HL-60 (cell line): ENCODE results near the gene ADRM1.
A peak's percentile ranks its signal among the peaks of the same experiment; 100 is the strongest.

Experiments used
- DNase-seq, 2 experiments: peaks; one replicate each; pipeline ENCODE4 v3.0.0-alpha.2; 2010 to 2020; ENCODE audit warnings: low read depth in 1 of 2, low spot score in 1 of 2
- H3K27ac ChIP-seq: fragments of 250-450 bp; sonication (Bioruptor Pico); replicated peaks from 2 replicates; pipeline ENCODE4 v1.5.1; 2020; ENCODE audit warnings: mild to moderate bottlenecking, moderate library complexity
- H3K27me3 ChIP-seq: fragments of 250-450 bp; sonication (Bioruptor Pico); 2 replicates; pipeline ENCODE4 v1.5.1; 2021; ENCODE audit warnings: mild to moderate bottlenecking, moderate library complexity; ENCODE audit not compliant: insufficient read depth, poor library complexity, severe bottlenecking
- H3K4me3 ChIP-seq: replicated peaks from 2 replicates; pipeline ENCODE4 v1.5.1; 2011; ENCODE audit warnings: mild to moderate bottlenecking, control low read depth, low read length; ENCODE audit not compliant: insufficient read depth
- CTCF ChIP-seq: IDR thresholded peaks from one replicate; pipeline ENCODE4 v1.5.1; 2011; ENCODE audit warnings: low read length, control low read depth, inconsistent platforms; ENCODE audit not compliant: insufficient read depth
- GABPA ChIP-seq: IDR thresholded peaks from 2 replicates; pipeline ENCODE4 v1.6.1; 2012; ENCODE audit warnings: low read depth
- POLR2AphosphoS5 ChIP-seq: IDR thresholded peaks from 2 replicates; pipeline ENCODE4 v1.6.1; 2012; ENCODE audit warnings: low read depth
- REST ChIP-seq: IDR thresholded peaks from 2 replicates; pipeline ENCODE4 v1.6.1; 2012; ENCODE audit warnings: low read depth; ENCODE audit not compliant: insufficient replicate concordance
- SPI1 ChIP-seq: IDR thresholded peaks from 2 replicates; pipeline ENCODE4 v1.6.1; 2012; ENCODE audit warnings: low read depth, mild to moderate bottlenecking, borderline replicate concordance

ADRM1 gene

GRCh38 chr20:62298577-62299249 is 4.1 kb upstream of the ADRM1 start:
- Histone ChIP-seq H3K27ac (no peak overlapping the region), H3K4me3 (no peak overlapping the region), H3K27me3 (no peaks in the 10 kb centered on the region)
- TF ChIP-seq GABPA (no peak), SPI1 (no peak), POLR2AphosphoS5 (no peak), REST (no peak), CTCF (no peak)
- DNase-seq: no peak

- TF ChIP-seq POLR2AphosphoS5: no peak
- TF ChIP-seq SPI1: no peak
- no peak for TF ChIP-seq CTCF
- no peak for TF ChIP-seq REST
- TF ChIP-seq GABPA: no peak
- no peak overlapping the region for H3K27ac ChIP-seq
Measured at GRCh38 chr20:62299666-62300236, 3.0 kb upstream of the ADRM1 start.

GRCh38 chr20:62300319-62300718 is 2.5 kb upstream of the ADRM1 start:
- no peak for DNase-seq
- Histone ChIP-seq H3K27me3 (no peaks in the 10 kb centered on the region), H3K27ac (no peak overlapping the region), H3K4me3 (no peak overlapping the region)
- no peak for TF ChIP-seq POLR2AphosphoS5
- TF ChIP-seq GABPA: no peak
- no peak for TF ChIP-seq SPI1

More at GRCh38 chr20:62299666-62300236, 3.0 kb upstream of the ADRM1 start:
- Histone ChIP-seq H3K27me3 (no peaks in the 10 kb centered on the region), H3K4me3 (no peak overlapping the region)
- no peak for DNase-seq

GRCh38 chr20:62301111-62301668 is 1.6 kb upstream of the ADRM1 start:
- DNase-seq: peak in 1 of 2 experiments; percentile 35
- TF ChIP-seq GABPA: no peak
- TF ChIP-seq SPI1: peak; percentile 20; the same call in 1 of the 2 replicates
- no peak for TF ChIP-seq CTCF
- no peak for TF ChIP-seq REST
- no peak overlapping the region for H3K27ac ChIP-seq
- no peak overlapping the region for H3K4me3 ChIP-seq
- no peaks in the 10 kb centered on the region for H3K27me3 ChIP-seq
